GM12801 (cell line): ENCODE measurements around the gene WNT5B.

Source experiments
- TF ChIP-seq, protein P1 (sequence below): IDR thresholded peaks from one replicate; pipeline ENCODE4 v1.5.1; 2011; ENCODE audit warnings: control low read depth; ENCODE audit not compliant: insufficient read length; ENCODE audit errors: extremely low read depth

The WNT5B gene

DNA sequence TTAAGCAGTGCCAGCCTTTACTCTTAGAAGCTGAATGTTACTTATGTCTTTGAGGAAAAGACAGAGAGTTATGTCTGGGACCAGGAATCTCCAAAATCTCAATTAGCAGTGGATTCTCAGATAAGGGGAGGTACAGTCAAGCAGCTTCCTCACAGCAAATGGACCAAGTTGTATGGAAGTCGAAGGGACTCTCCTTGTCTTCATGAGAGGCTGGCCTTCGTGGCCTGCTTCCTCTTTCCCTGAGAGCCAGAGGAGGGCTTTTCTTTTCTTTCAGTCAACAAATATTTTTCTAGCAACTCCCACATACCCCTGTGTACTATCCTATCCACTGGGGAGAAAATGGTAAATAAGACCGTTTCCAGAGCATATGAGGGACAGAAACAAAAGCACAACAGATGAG, 6.6 kb upstream of the WNT5B start:
- TF ChIP-seq, protein P1, sequence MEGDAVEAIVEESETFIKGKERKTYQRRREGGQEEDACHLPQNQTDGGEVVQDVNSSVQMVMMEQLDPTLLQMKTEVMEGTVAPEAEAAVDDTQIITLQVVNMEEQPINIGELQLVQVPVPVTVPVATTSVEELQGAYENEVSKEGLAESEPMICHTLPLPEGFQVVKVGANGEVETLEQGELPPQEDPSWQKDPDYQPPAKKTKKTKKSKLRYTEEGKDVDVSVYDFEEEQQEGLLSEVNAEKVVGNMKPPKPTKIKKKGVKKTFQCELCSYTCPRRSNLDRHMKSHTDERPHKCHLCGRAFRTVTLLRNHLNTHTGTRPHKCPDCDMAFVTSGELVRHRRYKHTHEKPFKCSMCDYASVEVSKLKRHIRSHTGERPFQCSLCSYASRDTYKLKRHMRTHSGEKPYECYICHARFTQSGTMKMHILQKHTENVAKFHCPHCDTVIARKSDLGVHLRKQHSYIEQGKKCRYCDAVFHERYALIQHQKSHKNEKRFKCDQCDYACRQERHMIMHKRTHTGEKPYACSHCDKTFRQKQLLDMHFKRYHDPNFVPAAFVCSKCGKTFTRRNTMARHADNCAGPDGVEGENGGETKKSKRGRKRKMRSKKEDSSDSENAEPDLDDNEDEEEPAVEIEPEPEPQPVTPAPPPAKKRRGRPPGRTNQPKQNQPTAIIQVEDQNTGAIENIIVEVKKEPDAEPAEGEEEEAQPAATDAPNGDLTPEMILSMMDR: no peak

DNA sequence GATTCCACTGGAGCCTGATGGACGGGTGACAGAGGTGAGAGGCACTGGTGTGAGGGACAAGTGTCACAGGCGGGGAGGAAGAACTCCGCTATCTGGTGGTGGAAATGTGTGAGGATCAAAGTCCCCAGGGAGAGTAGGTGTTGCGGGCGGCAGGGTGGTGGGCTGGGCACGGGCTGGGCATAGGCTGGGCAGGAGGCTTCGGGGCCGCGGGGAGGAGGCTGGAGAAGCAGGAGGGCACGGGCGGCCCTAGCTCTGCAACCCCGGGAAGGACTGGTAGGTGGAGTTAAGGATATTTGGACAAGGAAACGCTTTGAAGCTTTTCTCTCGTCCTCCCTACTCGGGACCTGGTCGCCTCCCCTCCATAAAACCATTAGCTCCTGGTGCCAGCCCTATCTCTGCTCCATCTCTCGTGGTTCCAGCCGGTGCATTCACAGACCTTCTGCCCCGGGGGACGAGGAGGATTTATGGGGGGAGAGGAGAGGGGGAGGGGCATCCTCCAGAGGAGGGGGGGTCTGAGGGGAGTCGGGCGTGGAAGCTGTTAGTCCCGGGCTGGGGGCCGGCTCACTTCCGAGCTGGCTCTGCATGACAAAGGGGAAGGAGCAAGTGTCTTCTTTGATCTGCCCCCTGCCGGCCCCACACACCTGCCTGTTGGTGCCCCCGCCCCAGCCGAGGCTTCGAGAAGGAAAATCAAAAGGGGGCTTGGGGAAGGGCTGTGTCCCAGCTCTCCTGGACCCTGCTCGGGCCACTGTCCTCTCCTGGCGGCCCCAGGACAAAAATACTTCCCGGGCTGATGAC, 504 bp downstream of the WNT5B start:
- TF ChIP-seq, protein P1: no peak

DNA sequence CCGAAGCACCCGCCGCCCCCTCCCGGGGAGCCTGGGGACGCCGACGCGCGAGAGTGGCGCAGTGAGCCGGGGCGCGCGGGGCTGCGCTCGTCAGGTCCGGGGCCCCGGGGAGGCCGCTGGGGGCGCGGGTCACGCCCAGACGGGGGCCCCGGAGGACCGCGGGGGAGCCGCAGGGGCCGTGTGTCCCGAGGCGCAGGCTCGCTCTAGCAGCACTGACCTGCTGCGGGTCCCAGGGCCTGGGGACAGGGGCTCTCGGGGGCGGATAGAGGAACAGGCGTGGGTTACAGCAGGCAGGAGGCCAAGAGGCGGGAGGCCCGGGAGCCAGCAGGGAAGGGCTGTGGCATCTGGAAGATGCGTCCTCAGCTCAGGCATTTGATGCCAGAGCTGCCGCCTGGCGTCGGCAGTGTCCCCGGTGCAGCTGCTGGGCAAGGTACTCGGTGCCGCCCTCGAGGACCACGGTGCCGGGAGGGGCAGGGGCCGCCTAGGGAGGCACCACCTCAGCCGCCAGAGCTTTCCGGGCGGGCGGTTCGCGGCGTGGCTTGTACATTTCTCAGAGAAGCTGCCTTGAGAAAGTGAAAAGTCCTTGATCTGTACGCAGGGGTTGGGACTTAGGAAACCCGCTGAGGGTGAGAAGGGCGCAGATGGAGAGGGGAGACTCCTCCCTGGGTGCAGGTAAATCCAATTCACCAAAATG, 1.2 kb downstream of the WNT5B start:
- TF ChIP-seq, protein P1: no peak

DNA sequence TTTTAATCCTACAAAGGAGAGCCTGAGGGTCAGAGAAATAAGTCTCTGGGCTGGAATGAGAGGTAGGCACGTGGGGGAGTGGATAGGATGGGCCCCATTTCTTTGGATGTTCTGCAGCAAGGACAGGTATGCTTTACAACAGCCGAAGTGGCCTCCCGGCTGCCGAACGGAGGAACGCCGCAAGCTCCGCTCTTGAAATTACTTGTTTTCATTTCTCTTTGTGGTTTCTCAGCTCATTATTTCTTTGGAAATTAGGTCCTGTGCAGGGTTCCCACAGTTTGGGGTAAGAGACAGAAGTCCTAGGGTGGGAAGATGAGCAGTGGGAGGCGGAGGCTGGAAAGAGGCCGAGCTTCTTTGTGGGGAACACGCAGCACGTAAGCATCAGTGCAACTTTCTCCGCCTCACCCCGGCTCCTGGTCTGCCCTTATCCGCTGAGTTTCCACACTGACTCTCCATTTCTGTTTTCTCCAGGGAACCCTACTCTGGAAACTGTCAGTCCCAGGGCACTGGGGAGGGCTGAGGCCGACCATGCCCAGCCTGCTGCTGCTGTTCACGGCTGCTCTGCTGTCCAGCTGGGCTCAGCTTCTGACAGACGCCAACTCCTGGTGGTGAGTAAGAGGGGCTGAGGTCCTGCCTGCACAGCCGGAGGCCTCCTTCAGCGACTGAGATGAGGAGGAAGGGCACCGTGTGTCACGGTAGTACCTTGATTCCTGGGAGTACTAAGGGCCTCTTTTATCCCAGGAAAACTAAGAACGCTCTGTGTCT, 2.0 kb downstream of the WNT5B start:
- TF ChIP-seq, protein P1: no peak

DNA sequence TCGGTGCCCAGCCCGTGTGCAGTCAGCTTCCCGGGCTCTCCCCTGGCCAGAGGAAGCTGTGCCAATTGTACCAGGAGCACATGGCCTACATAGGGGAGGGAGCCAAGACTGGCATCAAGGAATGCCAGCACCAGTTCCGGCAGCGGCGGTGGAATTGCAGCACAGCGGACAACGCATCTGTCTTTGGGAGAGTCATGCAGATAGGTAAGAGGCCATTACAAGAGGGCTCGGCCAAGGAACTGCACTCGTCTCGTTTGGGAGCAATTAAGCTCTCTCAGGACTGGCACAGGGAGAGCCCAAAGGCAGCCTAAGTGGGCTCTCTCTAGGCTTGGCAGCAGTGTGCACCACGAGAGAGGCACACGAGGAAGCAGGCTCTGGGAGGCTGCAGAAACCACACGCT, 3.7 kb downstream of the WNT5B start:
- TF ChIP-seq, protein P1: no peak

DNA sequence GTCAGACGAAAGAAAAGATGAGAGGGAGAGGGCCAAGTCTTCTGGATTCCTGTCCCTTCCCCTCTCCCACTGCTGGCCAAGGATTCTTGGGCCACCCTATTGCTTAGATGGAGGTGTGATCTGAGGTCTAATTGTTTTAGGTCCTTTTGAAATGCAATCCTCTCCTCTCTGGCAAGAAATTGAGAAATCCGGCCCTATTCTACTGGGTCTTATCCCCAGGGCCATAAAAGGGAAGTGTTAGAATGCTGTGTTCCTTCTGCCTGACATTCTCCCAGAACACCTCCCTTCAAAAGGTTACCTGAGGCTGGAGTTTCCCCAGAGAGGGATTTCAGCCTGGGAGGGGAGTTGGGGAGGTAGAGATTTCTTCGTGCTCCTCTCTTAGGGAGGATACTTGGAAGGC, 4.4 kb downstream of the WNT5B start:
- TF ChIP-seq, protein P1: no peak

DNA sequence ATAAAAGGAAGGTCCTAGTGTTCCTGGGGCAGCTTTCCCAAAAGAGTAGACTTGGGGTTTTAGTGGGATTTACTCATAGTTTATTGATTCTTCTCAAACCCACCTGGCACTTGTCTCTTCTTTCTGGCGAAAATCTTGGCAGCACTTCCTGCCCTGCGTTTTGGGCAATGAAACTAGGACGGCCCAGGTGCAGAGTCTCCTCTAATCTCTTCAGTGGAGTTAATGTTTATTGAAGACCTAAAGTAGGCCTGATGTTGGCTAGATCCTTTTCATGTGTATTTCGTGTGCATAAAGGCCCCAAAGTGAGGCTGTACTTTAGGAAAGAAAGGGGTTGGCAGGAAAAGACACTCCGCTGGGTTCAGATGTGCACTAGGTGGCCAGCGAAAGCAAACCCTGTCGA, 5.1 kb downstream of the WNT5B start:
- TF ChIP-seq, protein P1: no peak
